Esophagus (tissue), 2 donors: ENCODE measurements around the gene GMDS. TPM values are rescaled to one million over a fixed set of nuclear protein-coding genes. Genes with fewer than 3 reads are reported as not detected.
A peak's percentile ranks its signal among the peaks of the same experiment; 100 is the strongest.

ENCODE experiments used
- H3K27ac ChIP-seq, 2 donors: one replicate each; pipeline ENCODE4 v1.5.1; 2013; ENCODE audit warnings: low read depth in 2 of 2, mild to moderate bottlenecking in 2 of 2, inconsistent platforms in 1 of 2, low read length in 1 of 2, moderate library complexity in 1 of 2
- H3K27me3 ChIP-seq, 2 donors: one replicate each; pipeline ENCODE4 v1.6.1; 2013; ENCODE audit warnings: low read length in 2 of 2, control low read depth in 1 of 2, mild to moderate bottlenecking in 1 of 2; ENCODE audit not compliant: insufficient read depth in 2 of 2, control insufficient read depth in 1 of 2
- H3K36me3 ChIP-seq, 2 donors: one replicate each; pipeline ENCODE4 v1.6.1; 2013; ENCODE audit warnings: low read length in 1 of 2; ENCODE audit not compliant: control insufficient read depth in 2 of 2, insufficient read depth in 2 of 2
- H3K4me1 ChIP-seq, 2 donors: one replicate each; pipeline ENCODE4 v1.6.1; 2013; ENCODE audit warnings: low read length in 1 of 2; ENCODE audit not compliant: control insufficient read depth in 2 of 2, insufficient read depth in 2 of 2
- H3K4me3 ChIP-seq, 2 donors: one replicate each; pipeline ENCODE4 v1.5.1; 2013; ENCODE audit warnings: low read length in 2 of 2, mild to moderate bottlenecking in 2 of 2, low read depth in 1 of 2, moderate library complexity in 1 of 2
- H3K9me3 ChIP-seq, 2 donors: one replicate each; pipeline ENCODE4 v1.6.1; 2013; ENCODE audit warnings: mild to moderate bottlenecking in 2 of 2, low read depth in 1 of 2, low read length in 1 of 2, moderate library complexity in 1 of 2; ENCODE audit not compliant: control insufficient read depth in 2 of 2, insufficient read depth in 1 of 2
- WGBS, 2 donors: extraction: QIAGEN DNeasy Blood & Tissue Kit; methylation state at CpG; one replicate each; pipeline ENCODE4 v1.1.7; 2013; 5-methylcytosine and 5-hydroxymethylcytosine counted together
- polyA plus RNA-seq, 2 donors: library from polyadenylated mRNA; stranded (reverse); fragments of 200-250 nt; gene quantifications; one replicate each; pipeline ENCODE4 v1.2.3, GENCODE V29; 2013
- donor health status: healthy with polysubstance abuse.
- donor health status: Bipolar disorder and iron deficiency.

The GMDS gene
- polyA plus RNA-seq, 2 donors = 42.4 to 54.5 TPM

DNA sequence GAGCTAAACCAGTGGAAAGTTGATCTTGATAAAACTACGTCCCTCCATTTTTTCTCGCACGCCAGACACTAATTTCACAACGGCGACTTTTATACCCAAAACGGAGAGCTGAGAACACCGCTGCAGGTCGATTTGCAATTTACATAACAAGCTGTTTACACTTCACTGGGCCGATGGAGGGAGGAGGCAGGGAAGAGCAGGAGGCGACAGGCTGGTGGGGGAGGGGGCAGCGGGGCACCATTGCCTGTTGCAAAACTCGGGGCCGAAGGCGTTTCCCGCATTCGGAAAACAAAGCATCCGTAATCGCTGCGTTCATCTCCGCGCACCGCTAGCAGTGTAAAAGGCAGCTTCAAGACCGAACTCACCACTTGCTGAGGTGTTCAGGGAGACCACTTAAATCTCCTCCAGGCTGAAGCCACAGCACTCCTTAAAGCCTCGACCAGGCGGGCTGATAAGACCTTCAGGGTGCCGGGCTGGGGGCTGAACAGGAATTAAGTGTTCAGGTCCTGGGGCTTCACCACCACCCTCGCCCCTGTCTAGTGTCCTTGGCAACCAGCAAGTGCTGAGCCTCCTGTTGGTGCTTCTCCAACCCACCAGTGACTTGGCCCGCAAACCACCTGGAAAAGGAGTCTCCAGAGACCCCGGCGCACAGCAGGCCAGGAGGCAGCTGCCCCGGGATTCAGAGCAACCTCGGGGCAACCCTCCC lies 637.7 kb downstream of the GMDS start:
- Histone ChIP-seq H3K27me3 (peaks cover 3 to 22% of the 10 kb centered on the region in 2 donors), H3K4me1 (peaks cover 12 to 13% of the 10 kb centered on the region in 2 donors), H3K4me3 (no peak overlapping the region), H3K36me3 (no peaks in the 10 kb centered on the region), H3K9me3 (peaks cover 0 to 4% of the 10 kb centered on the region in 2 donors), H3K27ac (no peak overlapping the region)
- 22 to 26% methylated on average over 32 of the region's 32 CpGs for WGBS, 2 donors

DNA sequence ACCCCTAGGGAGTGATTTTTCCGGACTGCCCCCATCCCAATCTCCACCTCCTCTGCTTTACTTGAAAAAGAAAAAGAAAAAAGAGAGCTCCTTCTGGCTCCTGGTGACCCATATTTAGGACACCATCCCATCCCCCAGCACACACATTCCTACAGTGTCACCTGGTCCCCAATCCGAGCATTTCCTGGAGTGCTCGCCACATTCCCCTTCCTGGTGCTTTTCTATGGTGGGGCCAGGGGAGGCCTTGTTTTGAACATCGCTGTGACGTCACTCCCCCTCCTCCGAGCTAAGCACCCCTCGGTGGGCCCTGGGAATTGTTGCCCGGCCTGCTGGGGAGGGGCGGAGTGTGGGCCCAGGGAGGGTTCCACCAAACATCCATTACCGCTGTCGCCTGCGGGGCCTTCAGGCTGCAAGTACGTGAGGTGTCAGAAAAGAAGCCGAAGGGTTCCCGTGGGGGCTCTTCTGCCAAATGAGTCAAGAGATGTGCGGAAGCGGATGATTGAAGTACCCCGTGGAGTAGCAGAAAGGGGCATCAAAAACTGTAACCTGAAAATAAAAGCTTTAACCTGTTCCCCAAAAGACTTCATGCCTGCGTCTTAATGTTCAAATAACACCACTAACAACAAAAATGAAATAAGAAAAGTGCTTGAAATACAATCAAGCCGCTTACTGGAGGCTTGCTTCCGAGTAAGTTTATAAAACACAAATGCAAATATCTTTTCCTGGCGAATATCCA lies 638.5 kb downstream of the GMDS start:
- no peak overlapping the region for H3K27ac ChIP-seq
- 30 to 34% methylated on average over 22 of the region's 22 CpGs for WGBS, 2 donors
- peaks cover 12 to 13% of the 10 kb centered on the region in 2 donors for H3K4me1 ChIP-seq
- peaks cover 3 to 22% of the 10 kb centered on the region in 2 donors for H3K27me3 ChIP-seq
- no peak overlapping the region for H3K4me3 ChIP-seq
- peaks cover 0 to 4% of the 10 kb centered on the region in 2 donors for H3K9me3 ChIP-seq
- H3K36me3 ChIP-seq = no peaks in the 10 kb centered on the region

DNA sequence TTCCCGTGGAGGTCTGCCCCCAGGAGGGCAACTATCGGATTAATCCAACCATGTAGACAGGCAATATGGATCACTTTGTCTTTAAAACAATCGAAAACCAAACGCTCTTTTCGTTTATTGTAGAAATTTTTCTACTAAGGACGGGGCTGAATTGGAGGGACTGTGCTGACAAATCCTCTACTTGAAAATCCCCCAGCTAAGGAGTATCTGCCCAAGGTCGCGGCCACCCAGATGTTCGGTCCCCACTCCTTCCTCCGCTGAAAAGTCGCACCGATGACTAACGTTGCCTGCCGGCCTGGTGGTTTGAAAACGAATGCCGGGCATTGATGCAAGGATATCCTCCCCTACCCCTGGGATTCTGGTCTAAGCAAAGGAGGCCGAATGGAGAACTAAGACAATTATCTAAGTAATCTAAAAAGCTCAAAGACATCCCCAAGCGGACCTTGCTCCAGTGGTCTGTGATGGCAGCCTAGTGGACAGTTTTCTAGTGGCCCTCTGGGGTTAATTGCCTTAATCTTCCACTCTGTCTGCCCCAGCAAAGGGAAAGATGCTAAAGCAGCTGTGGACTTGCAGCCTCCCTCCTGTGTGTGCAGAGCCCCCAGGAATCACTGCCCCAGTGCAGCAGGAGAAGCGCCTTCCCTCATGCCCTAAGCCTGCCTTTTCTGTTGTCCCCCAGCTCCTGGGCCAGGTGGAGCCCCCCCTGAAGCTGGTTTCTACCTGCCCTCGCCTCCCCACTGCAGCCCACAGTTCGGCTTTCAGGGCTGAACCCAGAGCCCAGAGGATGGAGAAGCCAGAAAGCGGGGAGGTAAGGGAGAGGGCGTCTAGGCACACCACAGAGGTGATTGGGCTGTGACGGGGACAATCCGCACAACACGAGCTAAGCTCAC lies 639.3 kb downstream of the GMDS start:
- Histone ChIP-seq H3K9me3 (peaks cover 0 to 4% of the 10 kb centered on the region in 2 donors), H3K27me3 (peaks cover 3 to 17% of the 10 kb centered on the region in 2 donors), H3K4me3 (no peak overlapping the region), H3K4me1 (peaks cover 10 to 12% of the 10 kb centered on the region in 2 donors), H3K36me3 (no peaks in the 10 kb centered on the region), H3K27ac (no peak overlapping the region)
- WGBS, 2 donors = 31 to 36% methylated on average over 26 of the region's 26 CpGs

DNA sequence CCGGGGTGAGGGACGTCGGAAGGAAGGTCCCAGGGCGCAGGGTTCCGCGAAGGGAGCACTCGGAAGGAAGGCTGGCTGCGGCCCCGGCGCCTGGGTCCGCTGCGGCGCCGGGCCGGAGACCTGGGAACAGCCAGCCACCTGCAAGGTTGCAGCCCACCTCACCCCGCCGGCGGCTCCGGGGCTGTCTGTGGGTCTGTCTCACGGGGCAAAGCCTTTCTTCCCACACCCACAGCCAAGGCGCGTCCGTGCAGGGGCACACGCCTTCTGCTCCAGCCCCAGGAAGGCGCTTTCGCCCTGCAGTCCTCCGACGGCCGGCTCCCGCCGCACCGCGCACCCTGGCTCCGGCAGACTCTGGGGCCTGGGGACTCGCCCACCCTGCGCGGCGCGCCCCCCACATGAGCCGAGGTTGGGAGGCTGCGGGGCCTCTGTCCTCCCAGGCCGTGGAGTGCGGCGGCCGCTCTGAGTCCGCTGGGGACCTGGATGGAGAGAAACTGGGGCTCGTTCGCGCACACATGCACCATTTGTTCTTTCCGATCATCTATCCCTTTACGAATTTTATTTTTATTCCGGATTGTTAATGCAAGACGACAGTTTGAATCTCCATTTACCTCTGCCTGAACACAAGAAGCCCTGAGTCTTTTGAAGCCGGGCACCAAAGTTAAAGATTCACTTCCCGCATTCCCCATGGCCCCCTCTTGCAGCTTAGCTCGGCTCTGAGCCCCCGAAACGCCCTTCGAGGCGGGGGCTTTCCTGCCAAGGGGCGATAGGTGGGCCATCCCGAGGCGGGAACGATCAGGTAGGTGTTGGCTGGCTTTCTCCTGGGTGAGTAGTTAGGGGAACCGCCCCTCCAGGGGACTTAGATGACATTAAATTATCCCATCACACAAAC lies 640.2 kb downstream of the GMDS start:
- peaks cover 3 to 14% of the 10 kb centered on the region in 2 donors for H3K27me3 ChIP-seq
- H3K9me3 ChIP-seq = peaks cover 0 to 4% of the 10 kb centered on the region in 2 donors
- WGBS, 2 donors = 11 to 12% methylated on average over 48 to 65 of the region's 65 CpGs
- no peaks in the 10 kb centered on the region for H3K36me3 ChIP-seq
- H3K4me3 ChIP-seq = peak overlapping the region; percentile 43 to 47
- H3K27ac ChIP-seq = no peak overlapping the region
- peaks cover 10 to 12% of the 10 kb centered on the region in 2 donors for H3K4me1 ChIP-seq

DNA sequence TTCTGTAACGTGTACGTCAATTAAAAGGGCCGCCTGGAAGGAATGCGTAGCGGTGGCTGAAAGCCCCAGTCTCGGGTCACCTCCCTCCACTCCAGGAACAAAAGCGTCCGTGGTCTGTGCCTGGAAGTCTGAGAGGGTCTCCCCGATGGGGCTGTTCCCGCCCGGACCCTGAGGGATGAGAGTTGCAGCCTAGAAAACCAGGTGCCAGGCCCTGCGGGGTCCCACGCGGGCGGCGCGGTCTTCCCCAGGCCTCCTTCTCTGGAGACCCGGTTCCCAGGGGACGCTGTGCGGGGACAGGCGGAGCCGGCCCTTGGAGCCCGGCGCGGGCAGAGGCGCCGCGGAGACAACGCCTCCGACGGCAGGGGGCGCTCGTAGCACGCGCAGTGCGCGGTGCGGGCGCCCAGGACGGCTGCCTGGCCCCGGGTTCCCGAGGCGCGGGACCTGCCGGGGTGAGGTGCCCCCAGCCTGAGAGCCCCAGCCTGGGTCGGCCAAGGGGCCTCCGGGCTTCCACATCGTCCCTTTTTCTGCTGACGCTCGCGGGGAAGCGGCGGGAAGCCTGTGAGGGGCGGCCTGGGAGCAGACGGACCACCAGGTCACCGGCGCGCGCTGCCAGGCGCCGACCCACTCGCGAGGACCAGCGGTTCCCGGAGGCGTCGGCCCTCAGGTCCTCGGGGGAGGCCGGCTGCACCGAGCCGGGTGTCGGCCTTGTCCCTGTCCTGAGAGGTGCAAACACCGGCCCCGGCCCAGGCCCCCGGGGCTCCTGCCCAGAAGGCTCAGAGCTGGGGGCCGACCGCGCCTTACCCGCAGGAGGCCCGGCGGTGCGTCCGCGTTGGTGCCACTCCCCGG lies 641.0 kb downstream of the GMDS start:
- 2% methylated on average over 81 to 85 of the region's 85 CpGs for WGBS, 2 donors
- Histone ChIP-seq H3K4me3 (peak overlapping the region; percentile 43 to 47), H3K9me3 (peaks cover 0 to 4% of the 10 kb centered on the region in 2 donors), H3K36me3 (no peaks in the 10 kb centered on the region), H3K27ac (no peak overlapping the region), H3K27me3 (peaks cover 3 to 14% of the 10 kb centered on the region in 2 donors), H3K4me1 (peaks cover 8 to 12% of the 10 kb centered on the region in 2 donors)

DNA sequence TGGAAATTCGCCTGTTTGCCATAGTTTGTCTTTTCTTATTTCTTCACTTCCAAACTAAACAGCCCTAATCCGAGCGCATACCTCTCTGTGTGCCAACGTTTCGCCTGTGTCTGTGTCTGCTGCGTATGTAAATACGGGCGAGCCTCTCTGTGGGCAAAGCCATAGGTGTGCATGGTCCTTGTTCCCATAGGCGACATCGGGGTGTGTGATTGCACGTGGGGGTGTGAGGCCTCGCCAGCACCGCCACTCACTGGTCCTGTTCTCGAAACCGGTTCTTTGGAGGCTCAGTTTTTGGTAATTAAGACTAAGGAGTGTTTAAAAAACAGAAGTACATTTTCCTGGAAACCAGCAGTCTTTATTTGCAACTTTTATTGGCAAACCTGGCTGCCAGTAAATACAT lies 641.7 kb downstream of the GMDS start:
- peaks cover 3 to 8% of the 10 kb centered on the region in 2 donors for H3K27me3 ChIP-seq
- no peaks in the 10 kb centered on the region for H3K36me3 ChIP-seq
- H3K4me3 ChIP-seq = peak overlapping the region in 1 of 2 donors; percentile 43
- WGBS, 2 donors = 56 to 72% methylated on average over 15 of the region's 15 CpGs
- H3K9me3 ChIP-seq = peaks cover 0 to 4% of the 10 kb centered on the region in 2 donors
- H3K4me1 ChIP-seq = peaks cover 8 to 9% of the 10 kb centered on the region in 2 donors
- no peak overlapping the region for H3K27ac ChIP-seq

DNA sequence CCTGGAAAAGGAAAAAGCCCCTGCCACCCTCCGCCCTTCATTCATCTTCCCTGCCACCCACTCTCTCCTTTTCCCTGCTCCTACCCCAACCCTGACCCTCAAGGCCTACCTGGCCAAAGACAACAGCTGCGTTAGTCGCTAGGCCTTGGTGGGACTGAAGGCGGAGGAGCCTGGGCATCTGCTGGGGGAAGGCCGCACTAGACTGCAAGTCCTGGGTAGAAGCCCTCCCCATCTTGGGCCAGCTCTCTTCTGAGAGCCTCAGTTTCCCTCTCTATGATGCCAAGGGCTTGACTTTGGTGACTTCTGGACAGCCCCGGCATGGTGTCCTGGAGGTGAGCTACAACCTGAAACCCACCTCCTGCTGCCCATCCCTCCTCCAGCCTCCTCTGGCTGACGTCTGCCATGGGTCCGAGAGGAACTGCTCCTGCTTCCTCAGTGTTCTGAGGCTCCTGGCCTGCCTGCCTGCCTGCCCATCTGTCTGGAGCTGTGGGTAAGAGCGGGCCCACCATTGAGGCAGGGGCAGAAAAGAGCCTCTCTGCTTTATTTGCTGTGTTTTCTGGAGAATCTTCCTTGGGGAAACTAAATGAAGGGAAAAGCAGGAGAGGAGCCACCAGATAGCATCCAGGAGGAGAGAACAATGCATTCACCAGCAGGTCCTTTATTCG lies 643.2 kb downstream of the GMDS start:
- Histone ChIP-seq H3K9me3 (no peaks in the 10 kb centered on the region), H3K27me3 (peaks cover 3 to 8% of the 10 kb centered on the region in 2 donors), H3K36me3 (no peaks in the 10 kb centered on the region), H3K4me1 (peaks cover 5 to 9% of the 10 kb centered on the region in 2 donors), H3K4me3 (no peak overlapping the region), H3K27ac (no peak overlapping the region)
- 94 to 96% methylated on average over 10 of the region's 10 CpGs for WGBS, 2 donors
